ENCODE results near the gene TGFBR3. TPM values are rescaled to one million over a fixed set of nuclear protein-coding genes. Genes with fewer than 3 reads are reported as not detected.

TGFBR3 gene
- total and polyA plus RNA-seq, 8 donors = 6.0 to 34.8 (median 21.4) TPM

DNA sequence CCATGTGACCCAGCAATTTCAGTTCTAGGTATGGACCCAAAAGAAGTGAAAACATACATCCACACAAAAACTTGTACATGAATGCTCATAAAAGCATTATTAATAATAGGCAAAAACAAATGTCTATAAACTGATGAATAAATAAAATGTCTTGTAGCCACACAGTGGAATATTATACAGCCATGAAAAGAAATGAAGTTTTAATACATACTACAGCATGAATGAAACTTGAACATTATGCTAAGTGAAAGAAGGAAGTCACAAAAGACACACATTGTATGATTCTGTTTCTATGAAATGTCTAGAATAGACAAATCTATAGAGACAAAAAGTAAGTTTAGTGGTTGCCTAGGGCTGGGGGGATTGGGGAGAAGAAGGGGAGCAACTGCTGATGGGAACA is 255.1 kb downstream of the TGFBR3 start:
- H3K4me3 ChIP-seq = no peak overlapping the region
- peaks cover 0 to 3% (median 0%) of the 10 kb centered on the region in 4 donors for H3K9me3 ChIP-seq
- ATAC-seq (no peak), FAIRE-seq (no peak), DNase-seq (no peak)
- no peaks in the 10 kb centered on the region for H3K36me3 ChIP-seq
- H3K27ac ChIP-seq = no peak overlapping the region
- H3K27me3 ChIP-seq = no peaks in the 10 kb centered on the region
- intact Hi-C loops (cut with DNase I) = no loop called here
- no peaks in the 10 kb centered on the region for H3K4me1 ChIP-seq
- TF ChIP-seq, protein P1, sequence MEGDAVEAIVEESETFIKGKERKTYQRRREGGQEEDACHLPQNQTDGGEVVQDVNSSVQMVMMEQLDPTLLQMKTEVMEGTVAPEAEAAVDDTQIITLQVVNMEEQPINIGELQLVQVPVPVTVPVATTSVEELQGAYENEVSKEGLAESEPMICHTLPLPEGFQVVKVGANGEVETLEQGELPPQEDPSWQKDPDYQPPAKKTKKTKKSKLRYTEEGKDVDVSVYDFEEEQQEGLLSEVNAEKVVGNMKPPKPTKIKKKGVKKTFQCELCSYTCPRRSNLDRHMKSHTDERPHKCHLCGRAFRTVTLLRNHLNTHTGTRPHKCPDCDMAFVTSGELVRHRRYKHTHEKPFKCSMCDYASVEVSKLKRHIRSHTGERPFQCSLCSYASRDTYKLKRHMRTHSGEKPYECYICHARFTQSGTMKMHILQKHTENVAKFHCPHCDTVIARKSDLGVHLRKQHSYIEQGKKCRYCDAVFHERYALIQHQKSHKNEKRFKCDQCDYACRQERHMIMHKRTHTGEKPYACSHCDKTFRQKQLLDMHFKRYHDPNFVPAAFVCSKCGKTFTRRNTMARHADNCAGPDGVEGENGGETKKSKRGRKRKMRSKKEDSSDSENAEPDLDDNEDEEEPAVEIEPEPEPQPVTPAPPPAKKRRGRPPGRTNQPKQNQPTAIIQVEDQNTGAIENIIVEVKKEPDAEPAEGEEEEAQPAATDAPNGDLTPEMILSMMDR (IDR thresholded peaks at IDR 0.05) = no peak

Other genes starting within 250 kb of the TGFBR3 start
- not detected for gene BRDT, start 63.2 kb upstream of the TGFBR3 start, total RNA-seq
- gene BRDT, start 63.2 kb upstream of the TGFBR3 start, polyA plus RNA-seq = not detected
- gene EPHX4, start 143.8 kb upstream of the TGFBR3 start, total RNA-seq = under 1 TPM in 2 of 6 donors, not detected in 4; 0.08 to 0.21 TPM
- under 1 TPM in 1 of 2 donors, not detected in 1; 0.23 TPM for gene EPHX4, start 143.8 kb upstream of the TGFBR3 start, polyA plus RNA-seq
- not detected for gene SETSIP, start 189.3 kb upstream of the TGFBR3 start, total RNA-seq
- gene SETSIP, start 189.3 kb upstream of the TGFBR3 start, polyA plus RNA-seq = not detected
- gene BTBD8, start 194.2 kb upstream of the TGFBR3 start, total RNA-seq = 1 to 10 TPM; 1.1 to 7.1 (median 3.2) TPM
- gene BTBD8, start 194.2 kb upstream of the TGFBR3 start, polyA plus RNA-seq = 1 to 10 TPM; 1.9 to 2.1 TPM

All from pancreas (tissue), 10 donors.